ENCODE data around the gene TLR9. TPM values are rescaled to one million over a fixed set of nuclear protein-coding genes. Genes with fewer than 3 reads are reported as not detected.
A peak's percentile ranks its signal among the peaks of the same experiment; 100 is the strongest.

TLR9 gene
- total RNA-seq, 3 donors from 2014 or later = 0.77 to 0.89 TPM; not detected in 1

GRCh38 chr3:52232279-52233107 is 7.0 kb upstream of the TLR9 start:
- peaks cover 6% of the 10 kb centered on the region for H3K4me1 ChIP-seq (ENCODE audit: low read depth)
- ATAC-seq (no peak), DNase-seq (peak in 1 of 3 donors; percentile 44)
- H3K9me3 ChIP-seq = no peaks in the 10 kb centered on the region
- peaks cover 8% of the 10 kb centered on the region for H3K36me3 ChIP-seq (ENCODE audit: low read depth)
- H3K4me3 ChIP-seq = no peak overlapping the region
- intact Hi-C loops (cut with DNase I, micrococcal nuclease) = loop anchor here in 1 of 2 donors (5.0 kb wide), 1 partner anchor 110 kb away; no protein-coding TSS in a partner anchor
- no peak for TF ChIP-seq CTCF (IDR thresholded peaks at IDR 0.05)

- H3K4me3 ChIP-seq = no peak overlapping the region
Measured at GRCh38 chr3:52231502-52232278, 6.2 kb upstream of the TLR9 start.

GRCh38 chr3:52230889-52231499 is 5.5 kb upstream of the TLR9 start:
- Histone ChIP-seq H3K4me3 (no peak overlapping the region), H3K36me3 (ENCODE audit: low read depth) (peaks cover 8% of the 10 kb centered on the region), H3K4me1 (ENCODE audit: low read depth) (no peaks in the 10 kb centered on the region), H3K9me3 (no peaks in the 10 kb centered on the region)
- DNase-seq (peak in 1 of 3 donors; percentile 23), ATAC-seq (no peak)
- intact Hi-C loops (cut with DNase I, micrococcal nuclease) = loop anchor here in 1 of 2 donors (5.0 kb wide), 1 partner anchor 111 kb away; no protein-coding TSS in a partner anchor
- TF ChIP-seq CTCF (IDR thresholded peaks at IDR 0.05) = no peak

More at GRCh38 chr3:52231502-52232278, 6.2 kb upstream of the TLR9 start:
- DNase-seq (peak; percentile 83 to 89 (median 86)), ATAC-seq (peak; percentile 89)
- H3K4me1 ChIP-seq (ENCODE audit: low read depth) = no peaks in the 10 kb centered on the region
- H3K9me3 ChIP-seq = no peaks in the 10 kb centered on the region
- peaks cover 8% of the 10 kb centered on the region for H3K36me3 ChIP-seq (ENCODE audit: low read depth)
- peak; percentile 93 for TF ChIP-seq CTCF (IDR thresholded peaks at IDR 0.05)
- intact Hi-C loops (cut with DNase I, micrococcal nuclease) = loop anchor here in 1 of 2 donors (5.0 kb wide), 1 partner anchor 111 kb away; no protein-coding TSS in a partner anchor

- ATAC-seq (no peak), DNase-seq (peak in 2 of 3 donors; percentile 17 to 38)
- intact Hi-C loops (cut with DNase I, micrococcal nuclease) = loop anchor here in 1 of 2 donors (5.0 kb wide), 1 partner anchor 112 kb away; no protein-coding TSS in a partner anchor
- no peak for TF ChIP-seq CTCF (IDR thresholded peaks at IDR 0.05)
- Histone ChIP-seq H3K4me3 (no peak overlapping the region), H3K9me3 (no peaks in the 10 kb centered on the region), H3K36me3 (ENCODE audit: low read depth) (peaks cover 8% of the 10 kb centered on the region), H3K4me1 (ENCODE audit: low read depth) (no peaks in the 10 kb centered on the region)
Measured at GRCh38 chr3:52230461-52230860, 5.0 kb upstream of the TLR9 start.

GRCh38 chr3:52229656-52230055 is 4.2 kb upstream of the TLR9 start:
- no peak for ATAC-seq
- no peaks in the 10 kb centered on the region for H3K4me1 ChIP-seq (ENCODE audit: low read depth)
- H3K9me3 ChIP-seq = no peaks in the 10 kb centered on the region
- intact Hi-C loops (cut with DNase I, micrococcal nuclease) = loop anchor here (5.0 to 10.0 kb wide), 2 partner anchors 105 to 113 kb away; no protein-coding TSS in a partner anchor
- no peak overlapping the region for H3K4me3 ChIP-seq
- TF ChIP-seq CTCF (IDR thresholded peaks at IDR 0.05) = no peak
- peaks cover 8% of the 10 kb centered on the region for H3K36me3 ChIP-seq (ENCODE audit: low read depth)
- no peak for DNase-seq
